HG02588 (cell line): ENCODE results near the gene ITPR1.

Source experiments
- ATAC-seq: cut with Tn5 transposase; IDR thresholded peaks from one replicate; pipeline ENCODE4 v1.9.1; 2021; ENCODE audit warnings: mild to moderate bottlenecking, moderate library complexity; ENCODE audit not compliant: unreplicated experiment

ITPR1 gene

GRCh38 chr3:4838621-4839022 lies 345.5 kb downstream of the ITPR1 start:
- peak; percentile 41 for ATAC-seq

- ATAC-seq: no peak
Observed at GRCh38 chr3:4839278-4839677, 346.1 kb downstream of the ITPR1 start.

- ATAC-seq: no peak
Observed at GRCh38 chr3:4841225-4841624, 348.1 kb downstream of the ITPR1 start.

- no peak for ATAC-seq
Observed at GRCh38 chr3:4841776-4842440, 348.8 kb downstream of the ITPR1 start.

- ATAC-seq: no peak
Observed at GRCh38 chr3:4843619-4844018, 350.5 kb downstream of the ITPR1 start.

GRCh38 chr3:4845882-4846281 lies 352.7 kb downstream of the ITPR1 start:
- peak; percentile 68 for ATAC-seq

GRCh38 chr3:4846543-4846942 lies 353.4 kb downstream of the ITPR1 start:
- ATAC-seq: no peak

GRCh38 chr3:4848176-4848825 lies 355.2 kb downstream of the ITPR1 start:
- ATAC-seq: no peak

- ATAC-seq: no peak
Observed at GRCh38 chr3:4849136-4849535, 356.0 kb downstream of the ITPR1 start.

GRCh38 chr3:4849739-4850138 lies 356.6 kb downstream of the ITPR1 start:
- ATAC-seq: no peak

- peak; percentile 51 for ATAC-seq
Observed at GRCh38 chr3:4850211-4850927, 357.2 kb downstream of the ITPR1 start.

- ATAC-seq: peak; percentile 61
Observed at GRCh38 chr3:4850928-4851265, 357.7 kb downstream of the ITPR1 start.

GRCh38 chr3:4852780-4853748 lies 359.9 kb downstream of the ITPR1 start:
- no peak for ATAC-seq

GRCh38 chr3:4853749-4854140 lies 360.6 kb downstream of the ITPR1 start:
- ATAC-seq: no peak

- ATAC-seq: no peak
Observed at GRCh38 chr3:4855676-4856075, 362.5 kb downstream of the ITPR1 start.

GRCh38 chr3:4856136-4856535 lies 363.0 kb downstream of the ITPR1 start:
- ATAC-seq: peak; percentile 49

GRCh38 chr3:4856564-4856963 lies 363.4 kb downstream of the ITPR1 start:
- ATAC-seq: no peak

- no peak for ATAC-seq
Observed at GRCh38 chr3:4856986-4857385, 363.8 kb downstream of the ITPR1 start.

- no peak for ATAC-seq
Observed at GRCh38 chr3:4859788-4860187, 366.6 kb downstream of the ITPR1 start.

- no peak for ATAC-seq
Observed at GRCh38 chr3:4862973-4863372, 369.8 kb downstream of the ITPR1 start.

- no peak for ATAC-seq
Observed at GRCh38 chr3:4864503-4864902, 371.4 kb downstream of the ITPR1 start.
